Neutrophil (primary cell): ENCODE measurements around the gene ACSS3.

Source experiments
- H3K27ac ChIP-seq: fragments of 200-600 bp; sonication (generic); 2 replicates; pipeline ENCODE4 v1.5.1; 2016; ENCODE audit warnings: mild to moderate bottlenecking, moderate library complexity
- H3K27me3 ChIP-seq: fragments of 200-600 bp; sonication (generic); 2 replicates; pipeline ENCODE4 v1.6.0; 2016; ENCODE audit warnings: mild to moderate bottlenecking
- H3K36me3 ChIP-seq: fragments of 200-600 bp; sonication (generic); 2 replicates; pipeline ENCODE4 v1.5.1; 2017
- H3K4me1 ChIP-seq, 2 experiments: fragments of 200-600 bp in 1 of 2; sonication (generic) in 1 of 2; 1 replicate in 1 of 2; 2 replicates in 1 of 2; pipeline versions ENCODE4 v1.5.1 to v1.6.1; 2013 to 2016; ENCODE audit warnings: low read depth in 1 of 2, low read length in 1 of 2, mild to moderate bottlenecking in 1 of 2, moderate library complexity in 1 of 2; ENCODE audit not compliant: control insufficient read depth in 1 of 2, insufficient read depth in 1 of 2
- H3K4me3 ChIP-seq, 2 experiments: fragments of 200-600 bp in 1 of 2; sonication (generic) in 1 of 2; 1 replicate in 1 of 2; 2 replicates in 1 of 2; pipeline ENCODE4 v1.5.1; 2013 to 2016; ENCODE audit warnings: low read depth in 1 of 2, low read length in 1 of 2, mild to moderate bottlenecking in 1 of 2, moderate library complexity in 1 of 2
- H3K9me3 ChIP-seq: fragments of 200-600 bp; sonication (generic); 2 replicates; pipeline ENCODE4 v1.5.1; 2016
- CTCF ChIP-seq: fragments of 200-600 bp; sonication (generic); IDR thresholded peaks from 2 replicates; pipeline ENCODE4 v1.5.1; 2016; ENCODE audit warnings: antibody characterized with exemption

Gene ACSS3

GRCh38 chr12:81086342-81086741 is 8.5 kb downstream of the ACSS3 start:
- H3K27me3 ChIP-seq, result no peaks in the 10 kb centered on the region
- no peak for TF ChIP-seq CTCF
- H3K9me3 ChIP-seq, result no peaks in the 10 kb centered on the region
- H3K4me1 ChIP-seq, result no peaks in the 10 kb centered on the region
- H3K27ac ChIP-seq, result no peak overlapping the region
- H3K4me3 ChIP-seq, result no peak overlapping the region
- H3K36me3 ChIP-seq, result no peaks in the 10 kb centered on the region

- Histone ChIP-seq H3K27me3 (no peaks in the 10 kb centered on the region), H3K27ac (no peak overlapping the region), H3K36me3 (no peaks in the 10 kb centered on the region), H3K9me3 (no peaks in the 10 kb centered on the region), H3K4me3 (no peak overlapping the region), H3K4me1 (no peaks in the 10 kb centered on the region)
- TF ChIP-seq CTCF, result no peak
These were observed 10.3 kb downstream of the ACSS3 start for GRCh38 chr12:81088221-81088620.

- no peaks in the 10 kb centered on the region for H3K9me3 ChIP-seq
- H3K36me3 ChIP-seq, result no peaks in the 10 kb centered on the region
- no peak for TF ChIP-seq CTCF
- no peaks in the 10 kb centered on the region for H3K4me1 ChIP-seq
- no peak overlapping the region for H3K4me3 ChIP-seq
- no peaks in the 10 kb centered on the region for H3K27me3 ChIP-seq
- H3K27ac ChIP-seq, result no peak overlapping the region
These were observed 11.5 kb downstream of the ACSS3 start for GRCh38 chr12:81089412-81089811.

- Histone ChIP-seq H3K4me1 (no peaks in the 10 kb centered on the region), H3K9me3 (no peaks in the 10 kb centered on the region), H3K36me3 (no peaks in the 10 kb centered on the region), H3K27me3 (no peaks in the 10 kb centered on the region), H3K4me3 (no peak overlapping the region), H3K27ac (no peak overlapping the region)
- no peak for TF ChIP-seq CTCF
These were observed 14.2 kb downstream of the ACSS3 start for GRCh38 chr12:81092053-81092452.

- Histone ChIP-seq H3K9me3 (no peaks in the 10 kb centered on the region), H3K27me3 (no peaks in the 10 kb centered on the region), H3K36me3 (no peaks in the 10 kb centered on the region), H3K4me1 (no peaks in the 10 kb centered on the region), H3K4me3 (no peak overlapping the region), H3K27ac (no peak overlapping the region)
- no peak for TF ChIP-seq CTCF
These were observed 17.0 kb downstream of the ACSS3 start for GRCh38 chr12:81094718-81095360.
